Stimulated activated CD8-positive, alpha-beta memory T cell treated with anti-CD3 and anti-CD28 coated beads, Interleukin-12 subunit alpha, Interleukin-12 subunit beta, amount 100 ng/mL, for 24 hours (primary cell): Measurements from ENCODE around the gene GALK2.
"Not testable (repeated sequence)": the region's sequence is repeated elsewhere in the genome, so short reads cannot be mapped to it uniquely, and the experiment has no call there.

Source experiments
- DNase-seq: peaks from one replicate; pipeline ENCODE4 v3.0.0-alpha.2; 2020; ENCODE audit errors: extremely low read depth

Gene GALK2

GRCh38 chr15:49164865-49165264 is 5.2 kb upstream of the GALK2 start:
- DNase-seq = no peak

DNA sequence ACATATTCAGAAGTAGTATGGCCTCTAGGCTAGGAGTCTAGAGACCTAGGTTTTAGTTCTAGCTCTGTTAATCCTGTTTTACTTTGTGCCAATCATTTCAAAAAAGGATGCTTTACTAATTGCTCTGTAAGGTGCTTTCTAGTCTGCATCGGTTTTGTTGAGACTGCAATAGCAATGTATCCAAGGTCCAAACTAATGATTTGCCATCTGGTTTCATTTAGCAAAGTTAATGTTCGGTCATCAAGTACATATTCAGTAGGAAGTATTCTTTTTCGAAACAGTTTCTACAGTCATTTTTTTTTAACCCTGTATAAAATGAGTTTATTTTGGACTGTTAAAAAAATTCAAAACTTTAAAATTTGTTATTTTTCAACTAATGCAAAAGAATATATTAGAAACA is 2.0 kb upstream of the GALK2 start:
- no peak for DNase-seq

- no peak for DNase-seq
Observed at GRCh38 chr15:49171790-49172189, 1.7 kb downstream of the GALK2 start.

DNA sequence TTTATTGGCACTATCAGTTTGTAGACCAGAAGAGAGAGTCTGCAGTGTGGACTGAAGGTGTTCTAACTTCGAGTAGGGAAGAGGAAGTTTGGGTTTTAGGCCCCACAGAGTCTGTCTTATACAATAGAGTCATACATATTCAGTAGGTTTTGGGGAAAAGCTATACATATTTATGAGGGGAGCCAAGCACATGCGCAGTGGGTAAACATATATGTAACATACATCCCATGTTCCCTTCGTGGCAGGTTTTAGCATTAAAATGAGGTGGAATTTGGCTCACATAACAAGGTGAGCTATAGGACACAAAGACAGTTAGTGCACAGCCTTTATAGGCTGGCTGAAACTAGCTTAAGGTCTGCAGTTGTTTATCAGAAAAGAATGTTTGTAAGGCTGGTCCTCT is 4.9 kb downstream of the GALK2 start:
- no peak for DNase-seq

GRCh38 chr15:49175582-49176397 is 5.7 kb downstream of the GALK2 start:
- not testable (repeated sequence) for DNase-seq

GRCh38 chr15:49178497-49178896 is 8.4 kb downstream of the GALK2 start:
- DNase-seq = no peak

DNA sequence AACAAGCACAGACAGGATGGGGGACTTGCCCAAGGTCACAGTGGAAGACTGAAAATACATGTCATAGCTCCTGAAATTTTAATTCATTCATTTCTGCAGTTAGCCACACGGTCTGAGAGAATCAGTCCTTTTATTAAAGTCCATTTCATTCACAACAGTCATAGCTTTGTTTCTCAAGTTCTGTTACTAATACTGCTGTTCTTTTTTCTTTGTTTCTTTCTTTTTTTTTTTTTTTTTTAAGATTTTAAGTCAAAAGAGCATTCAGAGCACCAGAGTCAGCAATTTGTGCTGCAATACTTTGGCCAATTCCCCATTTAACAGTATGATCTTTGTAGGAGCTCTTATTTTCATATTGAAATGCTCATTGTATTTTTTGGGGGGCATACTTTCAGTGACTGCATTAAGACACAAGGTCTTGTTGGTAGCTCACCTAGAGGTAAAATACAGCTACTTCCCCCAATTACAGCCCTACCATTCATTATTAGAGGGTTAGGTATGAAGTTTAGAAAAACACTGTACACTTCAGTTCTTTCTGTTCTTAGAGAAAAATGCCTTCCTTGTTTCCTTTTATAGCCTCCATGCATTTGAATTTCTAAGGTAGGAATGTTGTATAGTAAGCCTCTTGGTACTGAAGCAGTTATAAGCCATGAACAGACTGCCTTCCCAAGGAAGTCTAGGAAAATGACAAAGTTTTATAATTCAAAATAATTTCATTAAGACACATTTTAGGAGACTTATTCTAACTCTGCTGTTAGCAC is 9.6 kb downstream of the GALK2 start:
- no peak for DNase-seq

GRCh38 chr15:49182128-49182527 is 12.1 kb downstream of the GALK2 start:
- no peak for DNase-seq

DNA sequence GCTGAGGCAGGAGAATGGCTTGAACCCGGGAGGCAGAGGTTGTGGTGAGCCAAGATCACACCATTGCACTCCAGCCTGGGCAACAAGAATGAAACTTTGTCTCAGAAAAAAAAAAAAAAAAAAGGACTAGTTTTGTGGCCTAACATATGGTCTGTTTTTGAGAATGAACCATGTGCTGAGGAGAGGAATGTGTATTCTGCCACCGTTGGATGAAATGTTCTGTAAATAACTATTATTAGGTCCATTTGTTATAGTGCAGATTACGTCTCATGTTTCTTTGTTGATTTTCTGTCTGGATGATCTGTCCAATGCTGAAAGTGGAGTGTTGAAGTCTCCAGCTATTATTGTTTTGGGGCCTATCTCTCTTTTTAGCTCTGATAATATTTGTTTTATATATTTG is 13.7 kb downstream of the GALK2 start:
- not testable (repeated sequence) for DNase-seq

- DNase-seq = no peak
Observed at GRCh38 chr15:49185473-49185872, 15.4 kb downstream of the GALK2 start.

- DNase-seq = no peak
Observed at GRCh38 chr15:49187549-49188245, 17.6 kb downstream of the GALK2 start.

DNA sequence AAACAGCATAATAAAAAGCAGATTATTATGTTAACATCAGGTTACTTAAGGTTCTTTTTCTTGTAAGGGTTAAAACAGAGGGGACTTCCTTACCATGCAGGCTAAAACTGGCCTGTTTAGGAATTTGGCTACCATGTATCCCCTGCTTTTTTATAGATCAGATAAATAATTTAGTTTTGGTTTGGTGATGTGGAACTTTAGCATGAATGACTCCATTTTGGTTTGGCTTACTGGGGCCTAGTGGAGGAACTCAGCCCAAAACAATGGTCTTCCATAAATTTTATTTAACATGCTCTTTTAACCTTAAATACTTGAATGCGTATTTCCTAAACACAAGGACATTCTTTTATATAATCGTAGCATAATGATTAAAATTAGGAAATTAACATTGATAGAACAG is 18.9 kb downstream of the GALK2 start:
- no peak for DNase-seq

DNA sequence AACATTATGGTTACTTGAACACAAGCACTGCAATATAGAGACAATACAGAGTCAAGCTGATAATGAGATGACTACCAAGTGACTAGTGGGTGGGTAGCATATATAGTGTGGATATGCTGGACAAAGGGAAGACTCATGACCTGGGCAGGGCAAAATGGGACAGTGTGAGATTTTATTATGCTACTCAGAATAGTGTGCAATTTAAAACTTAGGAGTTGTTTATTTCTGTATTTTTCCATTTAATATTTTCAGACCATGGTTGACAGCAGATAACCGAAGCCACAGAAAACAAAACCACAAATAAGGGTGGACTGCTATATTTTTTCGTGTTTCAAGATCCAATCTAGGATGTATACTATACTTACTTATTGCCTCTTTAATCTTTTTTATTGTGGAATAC is 19.6 kb downstream of the GALK2 start:
- DNase-seq = no peak

- no peak for DNase-seq
Observed at GRCh38 chr15:49190586-49190985, 20.5 kb downstream of the GALK2 start.

DNA sequence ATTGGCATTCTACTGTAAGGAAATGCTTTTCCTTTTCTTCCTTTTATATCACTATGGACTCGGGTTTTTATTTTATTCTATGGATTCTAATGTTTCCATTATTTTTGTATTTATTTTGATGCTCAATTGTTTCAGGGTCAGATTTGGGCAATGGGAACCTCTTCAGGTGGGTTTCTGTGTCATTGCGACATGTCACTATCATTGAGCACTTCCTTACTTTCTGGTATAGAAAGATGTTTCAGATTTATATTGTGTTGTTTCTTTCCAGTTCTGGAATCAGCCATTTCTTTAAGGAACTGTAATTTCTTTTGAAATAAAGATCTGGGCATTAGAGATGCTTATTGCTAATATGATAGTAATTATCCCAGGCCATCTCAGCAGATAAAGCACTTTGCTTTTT is 21.8 kb downstream of the GALK2 start:
- DNase-seq = no peak

GRCh38 chr15:49196856-49197255 is 26.8 kb downstream of the GALK2 start:
- no peak for DNase-seq

- no peak for DNase-seq
Observed at GRCh38 chr15:49199666-49200065, 29.6 kb downstream of the GALK2 start.

DNA sequence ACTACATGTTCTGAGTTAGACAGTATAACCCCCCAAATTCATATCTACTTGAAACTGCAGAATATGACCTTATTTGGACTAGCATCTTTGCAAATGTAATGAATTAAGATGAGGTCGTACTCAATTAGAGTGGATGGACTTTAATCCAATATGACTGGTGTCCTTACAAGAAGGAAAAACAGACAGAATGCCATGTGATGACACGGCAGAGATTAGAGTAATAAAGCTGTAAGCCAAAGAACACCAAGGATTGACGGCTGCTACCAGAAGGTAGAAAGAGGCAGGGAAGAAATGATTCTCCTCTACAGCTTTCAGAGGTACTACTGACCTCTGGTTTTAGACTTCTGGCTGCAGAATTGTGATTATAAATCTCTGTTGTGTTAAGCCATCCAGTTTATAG is 30.3 kb downstream of the GALK2 start:
- no peak for DNase-seq

GRCh38 chr15:49208102-49208501 is 38.1 kb downstream of the GALK2 start:
- DNase-seq = not testable (repeated sequence)

- DNase-seq = no peak
Observed at GRCh38 chr15:49212897-49213296, 42.9 kb downstream of the GALK2 start.

DNA sequence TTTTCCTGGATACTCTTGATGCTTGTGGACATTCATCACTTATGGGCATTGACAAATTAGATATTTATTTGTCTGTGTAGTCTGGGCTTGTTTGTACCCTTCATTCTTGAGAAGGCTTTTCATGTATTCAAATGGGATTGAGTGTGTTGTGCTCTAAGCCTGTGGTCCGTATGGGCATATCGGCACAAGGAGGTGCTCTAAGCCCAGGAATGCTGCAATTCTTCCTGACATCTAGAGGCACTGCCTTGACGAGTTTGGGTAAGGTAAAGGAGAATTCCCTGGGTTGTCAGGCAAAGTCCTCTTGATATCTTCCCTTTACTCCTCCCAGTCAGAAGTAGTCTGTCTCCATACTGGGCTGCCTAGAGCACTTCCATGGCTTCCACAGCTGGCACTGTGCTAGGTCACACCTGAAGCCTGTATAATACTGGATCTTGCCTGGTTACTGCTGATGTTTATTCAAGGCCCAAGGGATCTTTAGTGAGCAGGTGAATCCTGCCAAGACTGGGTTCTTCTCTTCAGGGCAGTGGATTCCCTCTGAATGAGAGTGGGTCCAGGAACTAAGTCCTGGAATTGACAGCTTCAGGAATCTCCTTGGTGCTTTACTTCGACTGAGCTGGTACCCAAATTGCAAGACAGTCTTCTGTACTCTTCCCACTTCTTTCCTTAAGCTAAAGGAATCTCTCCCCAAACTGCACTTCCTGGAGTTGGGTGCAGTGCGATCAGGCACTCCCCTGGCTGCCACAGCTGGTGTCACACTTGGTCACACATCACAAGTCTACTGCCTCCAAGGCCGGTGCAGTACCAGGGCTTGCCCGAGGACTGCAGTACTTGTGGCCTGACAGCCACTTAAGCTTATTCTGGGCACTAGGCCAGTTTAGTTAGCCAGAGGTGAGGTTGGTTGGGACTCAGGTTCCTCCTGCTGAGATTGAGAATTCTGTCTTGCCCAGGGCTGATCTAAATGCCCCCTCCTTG is 46.0 kb downstream of the GALK2 start:
- DNase-seq = no peak
